Measurements from ENCODE around the gene DHFR.

DHFR gene

GRCh38 chr5:80698369-80698768 lies 43.6 kb upstream of the DHFR start:
- no peak for ATAC-seq
- no peak for TF ChIP-seq CSRNP3 (CRISPR knock-in tag; IDR thresholded peaks at IDR 0.05)
- no peak for TF ChIP-seq GLIS3 (CRISPR knock-in tag; IDR thresholded peaks at IDR 0.05)
- TF ChIP-seq RARB (CRISPR knock-in tag; IDR thresholded peaks at IDR 0.05), result no peak
- TF ChIP-seq ESRRG (CRISPR knock-in tag; IDR thresholded peaks at IDR 0.05), result no peak
- no peak for TF ChIP-seq ISL1 (CRISPR knock-in tag; IDR thresholded peaks at IDR 0.05)
- TF ChIP-seq ARNTL (CRISPR knock-in tag; IDR thresholded peaks at IDR 0.05; ENCODE audit: borderline replicate concordance, low read depth), result no peak
- TF ChIP-seq, protein P1, sequence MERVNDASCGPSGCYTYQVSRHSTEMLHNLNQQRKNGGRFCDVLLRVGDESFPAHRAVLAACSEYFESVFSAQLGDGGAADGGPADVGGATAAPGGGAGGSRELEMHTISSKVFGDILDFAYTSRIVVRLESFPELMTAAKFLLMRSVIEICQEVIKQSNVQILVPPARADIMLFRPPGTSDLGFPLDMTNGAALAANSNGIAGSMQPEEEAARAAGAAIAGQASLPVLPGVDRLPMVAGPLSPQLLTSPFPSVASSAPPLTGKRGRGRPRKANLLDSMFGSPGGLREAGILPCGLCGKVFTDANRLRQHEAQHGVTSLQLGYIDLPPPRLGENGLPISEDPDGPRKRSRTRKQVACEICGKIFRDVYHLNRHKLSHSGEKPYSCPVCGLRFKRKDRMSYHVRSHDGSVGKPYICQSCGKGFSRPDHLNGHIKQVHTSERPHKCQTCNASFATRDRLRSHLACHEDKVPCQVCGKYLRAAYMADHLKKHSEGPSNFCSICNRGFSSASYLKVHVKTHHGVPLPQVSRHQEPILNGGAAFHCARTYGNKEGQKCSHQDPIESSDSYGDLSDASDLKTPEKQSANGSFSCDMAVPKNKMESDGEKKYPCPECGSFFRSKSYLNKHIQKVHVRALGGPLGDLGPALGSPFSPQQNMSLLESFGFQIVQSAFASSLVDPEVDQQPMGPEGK (CRISPR knock-in tag; IDR thresholded peaks at IDR 0.05; ENCODE audit: borderline replicate concordance), result no peak
- no peak for TF ChIP-seq CREB5 (CRISPR knock-in tag; IDR thresholded peaks at IDR 0.05; ENCODE audit: low read depth)
- TF ChIP-seq CSDC2 (CRISPR knock-in tag; IDR thresholded peaks at IDR 0.05), result no peak
- no peak for TF ChIP-seq TOX (CRISPR knock-in tag; IDR thresholded peaks at IDR 0.05; ENCODE audit: borderline replicate concordance)
- no peak for TF ChIP-seq POU6F1 (CRISPR knock-in tag; IDR thresholded peaks at IDR 0.05; ENCODE audit: borderline replicate concordance, low read depth)
- TF ChIP-seq SNAI2 (CRISPR knock-in tag; IDR thresholded peaks at IDR 0.05), result no peak
- no peak for TF ChIP-seq ZFP30 (CRISPR knock-in tag; IDR thresholded peaks at IDR 0.05)
- no peak for TF ChIP-seq BACH2 (CRISPR knock-in tag; IDR thresholded peaks at IDR 0.05; ENCODE audit: borderline replicate concordance)
- TF ChIP-seq PPARA (CRISPR knock-in tag; IDR thresholded peaks at IDR 0.05; ENCODE audit: borderline replicate concordance), result no peak

GRCh38 chr5:80697100-80697499 lies 42.3 kb upstream of the DHFR start:
- no peak for ATAC-seq
- TF ChIP-seq ZFP3 (CRISPR knock-in tag; IDR thresholded peaks at IDR 0.05) (no peak), CREB5 (CRISPR knock-in tag; IDR thresholded peaks at IDR 0.05; ENCODE audit: low read depth) (no peak), ISL1 (CRISPR knock-in tag; IDR thresholded peaks at IDR 0.05) (no peak)

DNA sequence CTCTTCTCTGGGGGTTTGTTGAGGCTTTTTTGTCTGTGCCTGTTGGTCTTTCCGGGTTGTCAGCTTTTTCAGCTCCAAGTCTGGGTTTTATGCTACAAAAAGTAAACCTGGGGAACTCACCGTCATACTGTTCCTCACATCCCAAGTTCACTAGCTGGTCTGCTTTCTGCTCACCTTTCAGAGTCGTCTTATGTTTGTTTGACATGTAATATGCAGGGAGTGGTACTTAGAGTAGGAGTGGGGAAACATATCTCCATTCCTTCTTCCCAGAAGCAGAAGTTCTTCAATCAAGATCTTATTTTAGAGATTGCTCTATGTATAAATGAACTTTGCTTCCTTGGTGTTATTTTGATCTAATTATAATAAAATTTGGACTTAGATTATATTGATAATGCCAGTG lies 41.7 kb upstream of the DHFR start:
- no peak for ATAC-seq

More for the DNA sequence above, 41.7 kb upstream of the DHFR start:
- no peak for TF ChIP-seq TCF4 (CRISPR knock-in tag; IDR thresholded peaks at IDR 0.05; ENCODE audit: borderline replicate concordance)
- no peak for TF ChIP-seq RARB (CRISPR knock-in tag; IDR thresholded peaks at IDR 0.05)
- TF ChIP-seq ZNF8 (CRISPR knock-in tag; IDR thresholded peaks at IDR 0.05), result no peak
- TF ChIP-seq PPARA (CRISPR knock-in tag; IDR thresholded peaks at IDR 0.05; ENCODE audit: borderline replicate concordance), result no peak
- no peak for TF ChIP-seq CSDC2 (CRISPR knock-in tag; IDR thresholded peaks at IDR 0.05)
- TF ChIP-seq ZNF70 (CRISPR knock-in tag; IDR thresholded peaks at IDR 0.05), result no peak
- TF ChIP-seq CSRNP3 (CRISPR knock-in tag; IDR thresholded peaks at IDR 0.05), result no peak
- no peak for TF ChIP-seq ESRRG (CRISPR knock-in tag; IDR thresholded peaks at IDR 0.05)
